Neural cell (in vitro differentiated cells): ENCODE measurements around the gene BSN. TPM values are rescaled to one million over a fixed set of nuclear protein-coding genes. Genes with fewer than 3 reads are reported as not detected.

ENCODE experiments used
- H2AFZ ChIP-seq: fragments of 200-600, 300-800 bp; sonication (generic), shearing (Covaris generic); 2 replicates; pipeline ENCODE4 v1.6.0; 2014; ENCODE audit warnings: low read depth, mild to moderate bottlenecking, antibody characterized with exemption, low read length, moderate library complexity
- H3F3A ChIP-seq: fragments of 200-600 bp; shearing (Covaris generic); 2 replicates; pipeline ENCODE4 v1.6.1; 2016; ENCODE audit warnings: mild to moderate bottlenecking, moderate library complexity, mixed read lengths, antibody characterized with exemption, low read length; ENCODE audit not compliant: insufficient read depth, poor library complexity, severe bottlenecking
- H3K27ac ChIP-seq: fragments of 200-600, 300-800 bp; sonication (generic), shearing (Covaris generic); 2 replicates; pipeline ENCODE4 v1.5.1; 2014; ENCODE audit warnings: mild to moderate bottlenecking, low read length, moderate library complexity
- H3K27me3 ChIP-seq: fragments of 300-800, 200-600 bp; sonication (generic), shearing (Covaris generic); 2 replicates; pipeline ENCODE4 v1.6.0; 2014; ENCODE audit warnings: mild to moderate bottlenecking, low read depth, low read length, moderate library complexity; ENCODE audit not compliant: insufficient read depth
- H3K36me3 ChIP-seq: fragments of 300-800, 200-600 bp; sonication (generic), shearing (Covaris generic); 2 replicates; pipeline ENCODE4 v1.5.1; 2014; ENCODE audit warnings: mild to moderate bottlenecking, antibody characterized with exemption, low read length, moderate library complexity; ENCODE audit not compliant: insufficient read depth
- H3K4me2 ChIP-seq: fragments of 300-800, 200-600 bp; sonication (generic), shearing (Covaris generic); 2 replicates; pipeline ENCODE4 v1.6.0; 2014; ENCODE audit warnings: mild to moderate bottlenecking, low read length
- H3K4me3 ChIP-seq: fragments of 300-800, 200-600 bp; sonication (generic), shearing (Covaris generic); 2 replicates; pipeline ENCODE4 v1.5.1; 2014; ENCODE audit warnings: mild to moderate bottlenecking, low read length, moderate library complexity
- H3K79me2 ChIP-seq: fragments of 200-600 bp; shearing (Covaris generic); replicated peaks from 2 replicates; pipeline ENCODE4 v1.6.0; 2014; ENCODE audit warnings: mild to moderate bottlenecking, low read length, moderate library complexity; ENCODE audit not compliant: insufficient read depth
- H3K9ac ChIP-seq: fragments of 300-800, 200-600 bp; sonication (generic), shearing (Covaris generic); 2 replicates; pipeline ENCODE4 v1.6.1; 2016; ENCODE audit warnings: mild to moderate bottlenecking, low read length, mixed read lengths
- H3K9me2 ChIP-seq: fragments of 200-600 bp; shearing (Covaris generic); 2 replicates; pipeline ENCODE4 v1.6.1; 2016; ENCODE audit warnings: mild to moderate bottlenecking, low read length, mixed read lengths; ENCODE audit not compliant: insufficient read depth
- H3K9me3 ChIP-seq: fragments of 200-600, 300-800 bp; sonication (generic), shearing (Covaris generic); 2 replicates; pipeline ENCODE4 v1.6.1; 2016; ENCODE audit warnings: mild to moderate bottlenecking, mixed run types, low read length, moderate library complexity, mixed read lengths
- H4K20me1 ChIP-seq: fragments of 200-600 bp; shearing (Covaris generic); 2 replicates; pipeline ENCODE4 v1.6.1; 2016; ENCODE audit warnings: mild to moderate bottlenecking, mixed run types; ENCODE audit not compliant: insufficient read depth
- CTCF ChIP-seq: fragments of 450-650 bp; IDR thresholded peaks from 2 replicates; pipeline ENCODE4 v1.5.1; 2014; ENCODE audit warnings: antibody characterized with exemption, mild to moderate bottlenecking, moderate library complexity; ENCODE audit not compliant: poor library complexity, severe bottlenecking
- EP300 ChIP-seq: fragments of 450-650 bp; conservative IDR thresholded peaks from 2 replicates; pipeline ENCODE4 v1.6.1; 2014; ENCODE audit warnings: antibody characterized with exemption, mild to moderate bottlenecking, moderate library complexity; ENCODE audit not compliant: poor library complexity, severe bottlenecking
- EZH2 ChIP-seq: fragments of 200-600, 300-800 bp; shearing (Covaris generic), sonication (generic); IDR thresholded peaks from 2 replicates; pipeline ENCODE4 v1.6.1; 2014; ENCODE audit warnings: antibody characterized with exemption, low read length, borderline replicate concordance, mild to moderate bottlenecking; ENCODE audit not compliant: insufficient read depth, poor library complexity, severe bottlenecking
- MXI1 ChIP-seq: fragments of 450-650 bp; conservative IDR thresholded peaks from 2 replicates; pipeline ENCODE4 v1.6.1; 2014; ENCODE audit warnings: antibody characterized with exemption, mild to moderate bottlenecking; ENCODE audit not compliant: poor library complexity, severe bottlenecking
- POLR2AphosphoS5 ChIP-seq: IDR thresholded peaks from 2 replicates; pipeline ENCODE4 v1.6.1; 2012
- RAD21 ChIP-seq: fragments of 450-650 bp; conservative IDR thresholded peaks from 2 replicates; pipeline ENCODE4 v1.6.1; 2014; ENCODE audit warnings: antibody characterized with exemption, mild to moderate bottlenecking, moderate library complexity
- SMC3 ChIP-seq: fragments of 450-650 bp; conservative IDR thresholded peaks from 2 replicates; pipeline ENCODE4 v1.6.1; 2014; ENCODE audit warnings: antibody characterized with exemption, mild to moderate bottlenecking, moderate library complexity; ENCODE audit not compliant: poor library complexity
- TAF1 ChIP-seq: IDR thresholded peaks from 2 replicates; pipeline ENCODE4 v1.6.1; 2012; ENCODE audit warnings: low read depth
- polyA plus RNA-seq: library from polyadenylated mRNA; depleted of rRNA; stranded (reverse); fragments of >200 nt; gene quantifications from 2 replicates; pipeline ENCODE4 v1.2.3, GENCODE V29; 2014
- TF ChIP-seq, protein P1 (sequence below): IDR thresholded peaks from 2 replicates; pipeline ENCODE4 v1.6.1; 2012; ENCODE audit warnings: borderline replicate concordance

Gene BSN
- polyA plus RNA-seq, 1 donor from 2014 or later = 2.0 TPM

- Histone ChIP-seq H3F3A (no peaks in the 10 kb centered on the region), H3K4me2 (no peak overlapping the region), H3K4me3 (no peak overlapping the region), H3K27ac (no peak overlapping the region), H4K20me1 (no peaks in the 10 kb centered on the region), H2AFZ (no peak overlapping the region), H3K27me3 (no peaks in the 10 kb centered on the region), H3K36me3 (peaks cover 3% of the 10 kb centered on the region), H3K79me2 (no peaks in the 10 kb centered on the region), H3K9me3 (no peaks in the 10 kb centered on the region), H3K9me2 (no peaks in the 10 kb centered on the region), H3K9ac (no peak overlapping the region)
- TF ChIP-seq CTCF (no peak), POLR2AphosphoS5 (no peak), EP300 (no peak)
Measured at GRCh38 chr3:49713336-49714105, 159.2 kb downstream of the BSN start.

DNA sequence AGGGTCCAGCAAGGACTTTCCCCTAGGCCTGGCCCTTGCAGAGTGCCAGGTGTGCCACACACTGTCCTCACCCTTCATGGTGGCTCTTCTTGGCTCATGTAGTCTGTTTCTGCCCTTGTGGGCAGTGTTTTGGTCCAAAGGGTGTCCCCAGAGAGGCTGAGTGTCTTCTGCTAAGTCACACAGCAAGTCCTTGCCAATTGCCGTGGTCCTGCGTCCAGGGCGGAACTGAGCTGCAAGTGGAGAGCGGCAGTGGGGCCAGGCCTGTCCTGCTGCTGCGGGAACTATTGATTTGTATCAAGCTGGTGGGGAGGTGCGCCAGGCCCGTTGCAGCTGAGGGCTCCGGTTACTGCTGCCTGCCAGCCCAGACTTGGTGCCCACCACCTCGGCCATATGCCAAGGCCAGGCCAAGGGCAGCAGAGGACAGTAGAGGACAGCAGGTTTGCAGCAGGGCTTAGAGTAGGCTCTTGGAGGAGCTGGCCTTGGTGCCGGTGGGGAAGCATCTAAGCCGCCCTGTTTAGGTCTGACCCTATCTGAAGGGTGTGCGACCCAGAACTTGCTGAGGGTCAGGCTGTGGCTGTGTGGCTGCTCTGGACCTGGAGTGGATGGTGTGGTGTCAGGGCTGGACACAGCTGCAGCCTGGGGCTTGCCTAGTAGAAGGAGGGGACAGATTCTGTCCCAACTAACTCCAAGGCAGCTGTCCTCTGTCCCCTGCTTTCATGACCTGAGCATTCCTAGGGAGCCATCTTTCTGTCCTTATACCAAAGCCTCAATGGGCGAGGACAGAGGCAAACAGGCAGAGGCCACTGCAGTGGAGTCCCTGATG is 160.7 kb downstream of the BSN start:
- Histone ChIP-seq H3K4me3 (no peak overlapping the region), H4K20me1 (no peaks in the 10 kb centered on the region), H3K79me2 (no peaks in the 10 kb centered on the region), H3K27ac (no peak overlapping the region), H3F3A (no peaks in the 10 kb centered on the region), H3K9me2 (no peaks in the 10 kb centered on the region), H3K9ac (no peak overlapping the region), H3K9me3 (no peaks in the 10 kb centered on the region), H3K4me2 (no peak overlapping the region), H2AFZ (no peak overlapping the region), H3K27me3 (no peaks in the 10 kb centered on the region), H3K36me3 (peaks cover 3% of the 10 kb centered on the region)
- no peak for TF ChIP-seq CTCF

GRCh38 chr3:49715611-49716121 is 161.4 kb downstream of the BSN start:
- no peak overlapping the region for H2AFZ ChIP-seq
- H3K27me3 ChIP-seq = no peaks in the 10 kb centered on the region
- no peaks in the 10 kb centered on the region for H3K9me2 ChIP-seq
- no peak overlapping the region for H3K9ac ChIP-seq
- no peak overlapping the region for H3K4me2 ChIP-seq
- H3K4me3 ChIP-seq = no peak overlapping the region
- H3K27ac ChIP-seq = no peak overlapping the region
- H3K9me3 ChIP-seq = no peaks in the 10 kb centered on the region
- no peaks in the 10 kb centered on the region for H3F3A ChIP-seq
- no peaks in the 10 kb centered on the region for H3K79me2 ChIP-seq
- TF ChIP-seq CTCF = no peak
- TF ChIP-seq RAD21 = no peak
- TF ChIP-seq EZH2 = no peak
- TF ChIP-seq, protein P1, sequence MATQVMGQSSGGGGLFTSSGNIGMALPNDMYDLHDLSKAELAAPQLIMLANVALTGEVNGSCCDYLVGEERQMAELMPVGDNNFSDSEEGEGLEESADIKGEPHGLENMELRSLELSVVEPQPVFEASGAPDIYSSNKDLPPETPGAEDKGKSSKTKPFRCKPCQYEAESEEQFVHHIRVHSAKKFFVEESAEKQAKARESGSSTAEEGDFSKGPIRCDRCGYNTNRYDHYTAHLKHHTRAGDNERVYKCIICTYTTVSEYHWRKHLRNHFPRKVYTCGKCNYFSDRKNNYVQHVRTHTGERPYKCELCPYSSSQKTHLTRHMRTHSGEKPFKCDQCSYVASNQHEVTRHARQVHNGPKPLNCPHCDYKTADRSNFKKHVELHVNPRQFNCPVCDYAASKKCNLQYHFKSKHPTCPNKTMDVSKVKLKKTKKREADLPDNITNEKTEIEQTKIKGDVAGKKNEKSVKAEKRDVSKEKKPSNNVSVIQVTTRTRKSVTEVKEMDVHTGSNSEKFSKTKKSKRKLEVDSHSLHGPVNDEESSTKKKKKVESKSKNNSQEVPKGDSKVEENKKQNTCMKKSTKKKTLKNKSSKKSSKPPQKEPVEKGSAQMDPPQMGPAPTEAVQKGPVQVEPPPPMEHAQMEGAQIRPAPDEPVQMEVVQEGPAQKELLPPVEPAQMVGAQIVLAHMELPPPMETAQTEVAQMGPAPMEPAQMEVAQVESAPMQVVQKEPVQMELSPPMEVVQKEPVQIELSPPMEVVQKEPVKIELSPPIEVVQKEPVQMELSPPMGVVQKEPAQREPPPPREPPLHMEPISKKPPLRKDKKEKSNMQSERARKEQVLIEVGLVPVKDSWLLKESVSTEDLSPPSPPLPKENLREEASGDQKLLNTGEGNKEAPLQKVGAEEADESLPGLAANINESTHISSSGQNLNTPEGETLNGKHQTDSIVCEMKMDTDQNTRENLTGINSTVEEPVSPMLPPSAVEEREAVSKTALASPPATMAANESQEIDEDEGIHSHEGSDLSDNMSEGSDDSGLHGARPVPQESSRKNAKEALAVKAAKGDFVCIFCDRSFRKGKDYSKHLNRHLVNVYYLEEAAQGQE = no peak
- no peak for TF ChIP-seq POLR2AphosphoS5
- TF ChIP-seq SMC3 = no peak
- no peak for TF ChIP-seq EP300
- no peak for TF ChIP-seq TAF1
- TF ChIP-seq MXI1 = no peak
- peaks cover 3% of the 10 kb centered on the region for H3K36me3 ChIP-seq
- no peaks in the 10 kb centered on the region for H4K20me1 ChIP-seq
